ENCODE data around the gene PLEKHN1.
"Not testable (repeated sequence)": the region's sequence is repeated elsewhere in the genome, so short reads cannot be mapped to it uniquely, and the experiment has no call there.

The PLEKHN1 gene

GRCh38 chr1:1013105-1013921 is 47.0 kb downstream of the PLEKHN1 start, which contains the start of gene ISG15:
Gene ISG15 (plus strand): TSS chr1:1013497. CDS start chr1:1013574, 77 bp downstream.
- peak; percentile 58 to 89 (median 80) for DNase-seq

- no peak for DNase-seq
These were observed 47.8 kb downstream of the PLEKHN1 start for GRCh38 chr1:1013922-1014648.

- no peak for DNase-seq
These were observed 48.8 kb downstream of the PLEKHN1 start for GRCh38 chr1:1014799-1015681.

GRCh38 chr1:1017397-1018320 is 51.4 kb downstream of the PLEKHN1 start:
- DNase-seq = not testable (repeated sequence)

GRCh38 chr1:1018321-1018685 is 52.0 kb downstream of the PLEKHN1 start:
- DNase-seq = not testable (repeated sequence)

GRCh38 chr1:1019122-1019999 is 53.1 kb downstream of the PLEKHN1 start:
- peak; percentile 64 to 76 (median 68) for DNase-seq

- no peak for DNase-seq
These were observed 53.7 kb downstream of the PLEKHN1 start, which contains the start of gene AGRN for GRCh38 chr1:1020000-1020404. Gene AGRN (plus strand): TSS chr1:1020120. CDS start chr1:1020173, 53 bp downstream.

- no peak for DNase-seq
These were observed 54.2 kb downstream of the PLEKHN1 start for GRCh38 chr1:1020415-1021009.

GRCh38 chr1:1021010-1021919 is 55.0 kb downstream of the PLEKHN1 start:
- no peak for DNase-seq

GRCh38 chr1:1021920-1022259 is 55.6 kb downstream of the PLEKHN1 start:
- no peak for DNase-seq

GRCh38 chr1:1022302-1023009 is 56.2 kb downstream of the PLEKHN1 start:
- DNase-seq = no peak

GRCh38 chr1:1023700-1024099 is 57.4 kb downstream of the PLEKHN1 start:
- DNase-seq = no peak

- no peak for DNase-seq
These were observed 58.0 kb downstream of the PLEKHN1 start for GRCh38 chr1:1024149-1024770.

- DNase-seq = no peak
These were observed 58.8 kb downstream of the PLEKHN1 start for GRCh38 chr1:1024771-1025699.

Measured in activated CD4-positive, CD25-positive, alpha-beta regulatory T cell (primary cell).